ENCODE measurements around the gene ERGIC1. TPM values are rescaled to one million over a fixed set of nuclear protein-coding genes. Genes with fewer than 3 reads are reported as not detected.

The ERGIC1 gene
- polyA plus RNA-seq, 1 donor from 2014 or later: 59.1 TPM

- Histone ChIP-seq H3K9ac (ENCODE audit: low read length) (no peak overlapping the region), H3K9me2 (ENCODE audit: insufficient read depth, low read length) (no peaks in the 10 kb centered on the region), H3K4me2 (ENCODE audit: low read length) (no peak overlapping the region), H3K9me3 (ENCODE audit: low read length) (no peaks in the 10 kb centered on the region), H3K4me3 (ENCODE audit: low read length) (no peak overlapping the region), H3K27ac (ENCODE audit: low read length) (no peak overlapping the region), H3K36me3 (ENCODE audit: insufficient read depth, low read length) (no peaks in the 10 kb centered on the region), H2AFZ (ENCODE audit: low read depth, low read length) (no peak overlapping the region), H4K20me1 (ENCODE audit: insufficient read depth) (no peaks in the 10 kb centered on the region), H3F3A (ENCODE audit: insufficient read depth, low read length, poor library complexity, severe bottlenecking) (no peaks in the 10 kb centered on the region), H3K27me3 (ENCODE audit: insufficient read depth, low read depth, low read length) (no peaks in the 10 kb centered on the region), H3K79me2 (replicated peaks; ENCODE audit: insufficient read depth, low read length) (no peaks in the 10 kb centered on the region)
- TF ChIP-seq POLR2AphosphoS5 (IDR thresholded peaks at IDR 0.05): no peak
- TF ChIP-seq RAD21 (conservative IDR thresholded peaks at IDR 0.05): no peak
- TF ChIP-seq, protein P1, sequence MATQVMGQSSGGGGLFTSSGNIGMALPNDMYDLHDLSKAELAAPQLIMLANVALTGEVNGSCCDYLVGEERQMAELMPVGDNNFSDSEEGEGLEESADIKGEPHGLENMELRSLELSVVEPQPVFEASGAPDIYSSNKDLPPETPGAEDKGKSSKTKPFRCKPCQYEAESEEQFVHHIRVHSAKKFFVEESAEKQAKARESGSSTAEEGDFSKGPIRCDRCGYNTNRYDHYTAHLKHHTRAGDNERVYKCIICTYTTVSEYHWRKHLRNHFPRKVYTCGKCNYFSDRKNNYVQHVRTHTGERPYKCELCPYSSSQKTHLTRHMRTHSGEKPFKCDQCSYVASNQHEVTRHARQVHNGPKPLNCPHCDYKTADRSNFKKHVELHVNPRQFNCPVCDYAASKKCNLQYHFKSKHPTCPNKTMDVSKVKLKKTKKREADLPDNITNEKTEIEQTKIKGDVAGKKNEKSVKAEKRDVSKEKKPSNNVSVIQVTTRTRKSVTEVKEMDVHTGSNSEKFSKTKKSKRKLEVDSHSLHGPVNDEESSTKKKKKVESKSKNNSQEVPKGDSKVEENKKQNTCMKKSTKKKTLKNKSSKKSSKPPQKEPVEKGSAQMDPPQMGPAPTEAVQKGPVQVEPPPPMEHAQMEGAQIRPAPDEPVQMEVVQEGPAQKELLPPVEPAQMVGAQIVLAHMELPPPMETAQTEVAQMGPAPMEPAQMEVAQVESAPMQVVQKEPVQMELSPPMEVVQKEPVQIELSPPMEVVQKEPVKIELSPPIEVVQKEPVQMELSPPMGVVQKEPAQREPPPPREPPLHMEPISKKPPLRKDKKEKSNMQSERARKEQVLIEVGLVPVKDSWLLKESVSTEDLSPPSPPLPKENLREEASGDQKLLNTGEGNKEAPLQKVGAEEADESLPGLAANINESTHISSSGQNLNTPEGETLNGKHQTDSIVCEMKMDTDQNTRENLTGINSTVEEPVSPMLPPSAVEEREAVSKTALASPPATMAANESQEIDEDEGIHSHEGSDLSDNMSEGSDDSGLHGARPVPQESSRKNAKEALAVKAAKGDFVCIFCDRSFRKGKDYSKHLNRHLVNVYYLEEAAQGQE (IDR thresholded peaks at IDR 0.05; ENCODE audit: borderline replicate concordance): no peak
- no peak for TF ChIP-seq TAF1 (IDR thresholded peaks at IDR 0.05; ENCODE audit: low read depth)
- no peak for TF ChIP-seq MXI1 (conservative IDR thresholded peaks at IDR 0.05; ENCODE audit: poor library complexity, severe bottlenecking)
- no peak for TF ChIP-seq EZH2 (IDR thresholded peaks at IDR 0.05; ENCODE audit: borderline replicate concordance, insufficient read depth, low read length, poor library complexity, severe bottlenecking)
- TF ChIP-seq EP300 (conservative IDR thresholded peaks at IDR 0.05; ENCODE audit: poor library complexity, severe bottlenecking): no peak
- TF ChIP-seq SMC3 (conservative IDR thresholded peaks at IDR 0.05; ENCODE audit: poor library complexity): no peak
- TF ChIP-seq, protein P2, sequence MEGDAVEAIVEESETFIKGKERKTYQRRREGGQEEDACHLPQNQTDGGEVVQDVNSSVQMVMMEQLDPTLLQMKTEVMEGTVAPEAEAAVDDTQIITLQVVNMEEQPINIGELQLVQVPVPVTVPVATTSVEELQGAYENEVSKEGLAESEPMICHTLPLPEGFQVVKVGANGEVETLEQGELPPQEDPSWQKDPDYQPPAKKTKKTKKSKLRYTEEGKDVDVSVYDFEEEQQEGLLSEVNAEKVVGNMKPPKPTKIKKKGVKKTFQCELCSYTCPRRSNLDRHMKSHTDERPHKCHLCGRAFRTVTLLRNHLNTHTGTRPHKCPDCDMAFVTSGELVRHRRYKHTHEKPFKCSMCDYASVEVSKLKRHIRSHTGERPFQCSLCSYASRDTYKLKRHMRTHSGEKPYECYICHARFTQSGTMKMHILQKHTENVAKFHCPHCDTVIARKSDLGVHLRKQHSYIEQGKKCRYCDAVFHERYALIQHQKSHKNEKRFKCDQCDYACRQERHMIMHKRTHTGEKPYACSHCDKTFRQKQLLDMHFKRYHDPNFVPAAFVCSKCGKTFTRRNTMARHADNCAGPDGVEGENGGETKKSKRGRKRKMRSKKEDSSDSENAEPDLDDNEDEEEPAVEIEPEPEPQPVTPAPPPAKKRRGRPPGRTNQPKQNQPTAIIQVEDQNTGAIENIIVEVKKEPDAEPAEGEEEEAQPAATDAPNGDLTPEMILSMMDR (IDR thresholded peaks at IDR 0.05; ENCODE audit: poor library complexity, severe bottlenecking): no peak
These were observed 64.9 kb downstream of the ERGIC1 start for GRCh38 chr5:172898843-172899369.

GRCh38 chr5:172899436-172899835, 65.4 kb downstream of the ERGIC1 start:
- Histone ChIP-seq H3K27ac (ENCODE audit: low read length) (no peak overlapping the region), H3K79me2 (replicated peaks; ENCODE audit: insufficient read depth, low read length) (no peaks in the 10 kb centered on the region), H3K27me3 (ENCODE audit: insufficient read depth, low read depth, low read length) (no peaks in the 10 kb centered on the region), H3K36me3 (ENCODE audit: insufficient read depth, low read length) (no peaks in the 10 kb centered on the region), H3K9me3 (ENCODE audit: low read length) (no peaks in the 10 kb centered on the region), H3K9ac (ENCODE audit: low read length) (no peak overlapping the region), H2AFZ (ENCODE audit: low read depth, low read length) (no peak overlapping the region), H4K20me1 (ENCODE audit: insufficient read depth) (no peaks in the 10 kb centered on the region), H3K9me2 (ENCODE audit: insufficient read depth, low read length) (no peaks in the 10 kb centered on the region), H3K4me2 (ENCODE audit: low read length) (no peak overlapping the region), H3F3A (ENCODE audit: insufficient read depth, low read length, poor library complexity, severe bottlenecking) (no peaks in the 10 kb centered on the region), H3K4me3 (ENCODE audit: low read length) (no peak overlapping the region)
- TF ChIP-seq TAF1 (IDR thresholded peaks at IDR 0.05; ENCODE audit: low read depth) (no peak), POLR2AphosphoS5 (IDR thresholded peaks at IDR 0.05) (no peak), RAD21 (conservative IDR thresholded peaks at IDR 0.05) (no peak), SMC3 (conservative IDR thresholded peaks at IDR 0.05; ENCODE audit: poor library complexity) (no peak), MXI1 (conservative IDR thresholded peaks at IDR 0.05; ENCODE audit: poor library complexity, severe bottlenecking) (no peak), EP300 (conservative IDR thresholded peaks at IDR 0.05; ENCODE audit: poor library complexity, severe bottlenecking) (no peak), EZH2 (IDR thresholded peaks at IDR 0.05; ENCODE audit: borderline replicate concordance, insufficient read depth, low read length, poor library complexity, severe bottlenecking) (no peak)
- TF ChIP-seq, protein P2 (IDR thresholded peaks at IDR 0.05; ENCODE audit: poor library complexity, severe bottlenecking): no peak
- TF ChIP-seq, protein P1 (IDR thresholded peaks at IDR 0.05; ENCODE audit: borderline replicate concordance): no peak
